Measurements from ENCODE around the gene SMAD7. TPM values are rescaled to one million over a fixed set of nuclear protein-coding genes. Genes with fewer than 3 reads are reported as not detected.

SMAD7 gene
- total RNA-seq, 1 donor from 2014 or later: 77.6 TPM

- peaks cover 58% of the 10 kb centered on the region for H3K4me1 Mint-ChIP-seq
- no peak overlapping the region for H3K4me3 Mint-ChIP-seq
- TF ChIP-seq CTCF (IDR thresholded peaks at IDR 0.05; ENCODE audit: unreplicated experiment): no peak
- no peaks in the 10 kb centered on the region for H3K27me3 Mint-ChIP-seq (ENCODE audit: low read depth)
- H3K9me3 Mint-ChIP-seq: no peaks in the 10 kb centered on the region
- DNase-seq (ENCODE audit: low spot score in 2 of 2, unreplicated experiment in 2 of 2): no peak
- H3K36me3 Mint-ChIP-seq: no peaks in the 10 kb centered on the region
- H3K27ac Mint-ChIP-seq: no peak overlapping the region
These were observed 37.9 kb upstream of the SMAD7 start for GRCh38 chr18:48988508-48989303.

GRCh38 chr18:48987821-48988220 is 37.1 kb upstream of the SMAD7 start:
- TF ChIP-seq CTCF (IDR thresholded peaks at IDR 0.05; ENCODE audit: unreplicated experiment): no peak
- Mint-ChIP-seq H3K4me3 (no peak overlapping the region), H3K4me1 (peaks cover 58% of the 10 kb centered on the region), H3K27me3 (ENCODE audit: low read depth) (no peaks in the 10 kb centered on the region), H3K36me3 (no peaks in the 10 kb centered on the region), H3K27ac (no peak overlapping the region), H3K9me3 (no peaks in the 10 kb centered on the region)
- no peak for DNase-seq (ENCODE audit: low spot score in 2 of 2, unreplicated experiment in 2 of 2)

- H3K9me3 Mint-ChIP-seq: no peaks in the 10 kb centered on the region
- no peaks in the 10 kb centered on the region for H3K27me3 Mint-ChIP-seq (ENCODE audit: low read depth)
- TF ChIP-seq CTCF (IDR thresholded peaks at IDR 0.05; ENCODE audit: unreplicated experiment): no peak
- H3K27ac Mint-ChIP-seq: no peak overlapping the region
- H3K4me3 Mint-ChIP-seq: no peak overlapping the region
- no peaks in the 10 kb centered on the region for H3K36me3 Mint-ChIP-seq
- no peak for DNase-seq (ENCODE audit: low spot score in 2 of 2, unreplicated experiment in 2 of 2)
- peaks cover 60% of the 10 kb centered on the region for H3K4me1 Mint-ChIP-seq
These were observed 36.3 kb upstream of the SMAD7 start for GRCh38 chr18:48986851-48987761.

GRCh38 chr18:48985161-48985560 is 34.4 kb upstream of the SMAD7 start:
- Mint-ChIP-seq H3K4me3 (no peak overlapping the region), H3K27me3 (ENCODE audit: low read depth) (no peaks in the 10 kb centered on the region), H3K4me1 (peaks cover 48% of the 10 kb centered on the region), H3K36me3 (no peaks in the 10 kb centered on the region), H3K9me3 (no peaks in the 10 kb centered on the region), H3K27ac (peak overlapping the region; percentile 18)
- no peak for DNase-seq (ENCODE audit: low spot score in 2 of 2, unreplicated experiment in 2 of 2)
- no peak for TF ChIP-seq CTCF (IDR thresholded peaks at IDR 0.05; ENCODE audit: unreplicated experiment)

- no peak for TF ChIP-seq CTCF (IDR thresholded peaks at IDR 0.05; ENCODE audit: unreplicated experiment)
- Mint-ChIP-seq H3K4me1 (peaks cover 47% of the 10 kb centered on the region), H3K9me3 (no peaks in the 10 kb centered on the region), H3K27me3 (ENCODE audit: low read depth) (no peaks in the 10 kb centered on the region), H3K36me3 (no peaks in the 10 kb centered on the region), H3K27ac (peak overlapping the region; percentile 75), H3K4me3 (no peak overlapping the region)
- DNase-seq (ENCODE audit: low spot score in 2 of 2, unreplicated experiment in 2 of 2): no peak
These were observed 33.1 kb upstream of the SMAD7 start for GRCh38 chr18:48983793-48984437.

Measured in mesothelial cell of epicardium (in vitro differentiated cells).